Brain microvascular endothelial cell (primary cell): ENCODE data around the gene DYNLL2.
"Not testable (repeated sequence)": the region's sequence is repeated elsewhere in the genome, so short reads cannot be mapped to it uniquely, and the experiment has no call there.

ENCODE experiments used
- DNase-seq: peaks from one replicate; pipeline ENCODE4 v3.0.0-alpha.2; 2020
- H3K27ac ChIP-seq: fragments of 250-450 bp; sonication (Bioruptor Pico); 2 replicates; pipeline ENCODE4 v1.5.1; 2020; ENCODE audit warnings: mild to moderate bottlenecking, moderate library complexity
- H3K27me3 ChIP-seq: fragments of 250-450 bp; sonication (Bioruptor Pico); replicated peaks from 2 replicates; pipeline ENCODE4 v1.5.1; 2020; ENCODE audit warnings: mild to moderate bottlenecking
- H3K36me3 ChIP-seq: fragments of 250-450 bp; sonication (Bioruptor Pico); replicated peaks from 2 replicates; pipeline ENCODE4 v1.5.1; 2020; ENCODE audit warnings: mild to moderate bottlenecking
- H3K4me3 ChIP-seq: 2 replicates; pipeline ENCODE4 v1.5.1; 2011; ENCODE audit warnings: low read depth, mild to moderate bottlenecking, control low read depth, low read length, moderate library complexity
- CTCF ChIP-seq: IDR thresholded peaks from 2 replicates; pipeline ENCODE4 v1.5.1; 2011; ENCODE audit warnings: low read depth, mild to moderate bottlenecking, moderate library complexity, low read length, control low read depth, inconsistent platforms; ENCODE audit errors: missing control alignments
- in situ Hi-C: cut with HindIII; loops from 2 replicates; pipeline ENCODE4 v1.10.0; 2017; ENCODE audit warnings: low sequenced_read_pairs, low pct_ligation_motif_present

DYNLL2 gene

GRCh38 chr17:58092797-58093385 is 9.7 kb downstream of the DYNLL2 start:
- no peaks in the 10 kb centered on the region for H3K27me3 ChIP-seq
- TF ChIP-seq CTCF: no peak
- H3K4me3 ChIP-seq: no peak overlapping the region
- DNase-seq: no peak
- no peak overlapping the region for H3K27ac ChIP-seq
- in situ Hi-C loops: no loop called here
- H3K36me3 ChIP-seq: peaks cover 42% of the 10 kb centered on the region

- no peaks in the 10 kb centered on the region for H3K27me3 ChIP-seq
- no peak overlapping the region for H3K4me3 ChIP-seq
- in situ Hi-C loops: no loop called here
- H3K36me3 ChIP-seq: peaks cover 36% of the 10 kb centered on the region
- no peak for DNase-seq
- no peak overlapping the region for H3K27ac ChIP-seq
- no peak for TF ChIP-seq CTCF
Observed at GRCh38 chr17:58094118-58094517, 10.9 kb downstream of the DYNLL2 start.

GRCh38 chr17:58096892-58097291 is 13.7 kb downstream of the DYNLL2 start:
- Histone ChIP-seq H3K27me3 (no peaks in the 10 kb centered on the region), H3K27ac (no peak overlapping the region), H3K36me3 (peaks cover 17% of the 10 kb centered on the region), H3K4me3 (no peak overlapping the region)
- TF ChIP-seq CTCF: peak; percentile 38
- in situ Hi-C loops: no loop called here
- no peak for DNase-seq

- Histone ChIP-seq H3K27ac (no peak overlapping the region), H3K36me3 (peaks cover 11% of the 10 kb centered on the region), H3K27me3 (no peaks in the 10 kb centered on the region), H3K4me3 (no peak overlapping the region)
- DNase-seq: no peak
- in situ Hi-C loops: no loop called here
- TF ChIP-seq CTCF: no peak
Observed at GRCh38 chr17:58097384-58098088, 14.3 kb downstream of the DYNLL2 start.

GRCh38 chr17:58100506-58100905 is 17.3 kb downstream of the DYNLL2 start:
- Histone ChIP-seq H3K36me3 (no peaks in the 10 kb centered on the region), H3K4me3 (no peak overlapping the region)
- in situ Hi-C loops: no loop called here

GRCh38 chr17:58101898-58102297 is 18.7 kb downstream of the DYNLL2 start:
- in situ Hi-C loops, H3K27ac ChIP-seq, DNase-seq, H3K4me3 ChIP-seq, H3K36me3 ChIP-seq, H3K27me3 ChIP-seq: not testable (repeated sequence)

More at GRCh38 chr17:58100506-58100905, 17.3 kb downstream of the DYNLL2 start:
- DNase-seq: no peak
- Histone ChIP-seq H3K27me3 (no peaks in the 10 kb centered on the region), H3K27ac (no peak overlapping the region)
- TF ChIP-seq CTCF: no peak
